Upper lobe of left lung (tissue), 6 donors: ENCODE data around the gene MAPRE3. TPM values are rescaled to one million over a fixed set of nuclear protein-coding genes. Genes with fewer than 3 reads are reported as not detected.

Experiments
- ATAC-seq, 2 donors: fragments of 200-7000 bp; cut with Tn5 transposase; one replicate each; pipeline ENCODE4 v1.9.1; 2022; ENCODE audit warnings: mild to moderate bottlenecking in 2 of 2, moderate library complexity in 2 of 2; ENCODE audit not compliant: low FRiP score in 2 of 2
- DNase-seq, 2 donors: peaks; one replicate each; pipeline ENCODE4 v3.0.0-alpha.2; 2019 to 2020
- H3K27ac ChIP-seq, 4 donors: fragments of 200-600 bp; sonication (generic); one replicate each; pipeline ENCODE4 v1.5.1; 2016 to 2019
- H3K27me3 ChIP-seq, 4 donors: fragments of 200-600 bp; sonication (generic); one replicate each; pipeline ENCODE4 v1.5.1; 2017 to 2019
- H3K36me3 ChIP-seq, 4 donors: fragments of 200-600 bp; sonication (generic); one replicate each; pipeline ENCODE4 v1.5.1; 2016 to 2019
- H3K4me1 ChIP-seq, 4 donors: fragments of 200-600 bp; sonication (generic); one replicate each; pipeline ENCODE4 v1.5.1; 2018 to 2019
- H3K4me3 ChIP-seq, 4 donors: fragments of 200-600 bp; sonication (generic); one replicate each; pipeline ENCODE4 v1.5.1; 2017 to 2019; ENCODE audit warnings: mild to moderate bottlenecking in 2 of 4, moderate library complexity in 1 of 4
- H3K9me3 ChIP-seq, 4 donors: fragments of 200-600 bp; sonication (generic); one replicate each; pipeline ENCODE4 v1.5.1; 2018 to 2019
- EP300 ChIP-seq, 4 donors: sonication (generic); formaldehyde crosslinking; IDR thresholded peaks; one replicate each; pipeline ENCODE4 v1.5.1; 2017; ENCODE audit warnings: antibody characterized with exemption in 4 of 4, control low read depth in 2 of 4
- POLR2A ChIP-seq, 4 donors: fragments of 450-650 bp; IDR thresholded peaks; one replicate each; pipeline ENCODE4 v1.5.1; 2016 to 2017; ENCODE audit warnings: antibody characterized with exemption in 4 of 4, mild to moderate bottlenecking in 2 of 4
- POLR2AphosphoS5 ChIP-seq, 2 donors: sonication (generic); formaldehyde crosslinking; IDR thresholded peaks; one replicate each; pipeline ENCODE4 v1.5.1; 2017; ENCODE audit warnings: antibody characterized with exemption in 2 of 2
- WGBS, 2 donors: methylation state at CpG; one replicate each; pipeline ENCODE4 v1.1.5; 2017 to 2018; 5-methylcytosine and 5-hydroxymethylcytosine counted together
- total RNA-seq, 6 donors: library from RNA; depleted of rRNA in 4 of 6; stranded (reverse); fragments of >200 nt in 4 of 6; gene quantifications; one replicate each; pipeline versions ENCODE4 v1.1.0 to v1.2.1, GENCODE V29; 2016 to 2021
- TF ChIP-seq, protein P1 (sequence below), 6 experiments: fragments of 450-650 bp in 4 of 6; fragments of 200-600 bp in 2 of 6; sonication (generic) in 2 of 6; IDR thresholded peaks; one replicate each; pipeline ENCODE4 v1.5.1; 2016 to 2019; ENCODE audit warnings: antibody characterized with exemption in 6 of 6
- donor health status: DM: no; HTN: no; CAD: no; lungs with moderate emphysema.
- donor health status: DM: no; HTN: yes; CAD: no; lungs with severe emphysema.

MAPRE3 gene
- total RNA-seq, 6 donors from 2014 or later: 13.5 to 61.8 (median 20.1) TPM

DNA sequence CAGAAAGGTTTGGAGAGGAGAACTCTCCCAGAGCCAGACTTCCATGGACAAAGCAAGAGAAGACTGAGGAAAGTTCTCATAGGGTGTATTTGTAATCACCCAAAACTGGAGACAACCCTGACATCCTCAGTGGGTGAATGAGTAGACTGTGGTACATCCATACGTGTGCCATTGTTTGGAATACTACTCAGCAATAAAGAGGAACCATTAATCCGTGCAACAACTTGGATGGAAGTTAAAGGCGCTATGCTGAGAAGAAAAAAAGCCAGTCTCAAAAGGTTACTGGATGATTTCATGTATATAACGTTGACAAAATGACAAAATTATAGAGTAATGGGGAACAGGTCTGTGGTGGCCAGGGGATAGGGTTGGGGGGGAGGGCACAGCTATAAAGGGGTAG, 38.2 kb downstream of the MAPRE3 start:
- TF ChIP-seq POLR2AphosphoS5 (IDR thresholded peaks at IDR 0.05): no peak
- no peak for TF ChIP-seq POLR2A (IDR thresholded peaks at IDR 0.05)
- TF ChIP-seq EP300 (IDR thresholded peaks at IDR 0.05): no peak
- TF ChIP-seq, protein P1, sequence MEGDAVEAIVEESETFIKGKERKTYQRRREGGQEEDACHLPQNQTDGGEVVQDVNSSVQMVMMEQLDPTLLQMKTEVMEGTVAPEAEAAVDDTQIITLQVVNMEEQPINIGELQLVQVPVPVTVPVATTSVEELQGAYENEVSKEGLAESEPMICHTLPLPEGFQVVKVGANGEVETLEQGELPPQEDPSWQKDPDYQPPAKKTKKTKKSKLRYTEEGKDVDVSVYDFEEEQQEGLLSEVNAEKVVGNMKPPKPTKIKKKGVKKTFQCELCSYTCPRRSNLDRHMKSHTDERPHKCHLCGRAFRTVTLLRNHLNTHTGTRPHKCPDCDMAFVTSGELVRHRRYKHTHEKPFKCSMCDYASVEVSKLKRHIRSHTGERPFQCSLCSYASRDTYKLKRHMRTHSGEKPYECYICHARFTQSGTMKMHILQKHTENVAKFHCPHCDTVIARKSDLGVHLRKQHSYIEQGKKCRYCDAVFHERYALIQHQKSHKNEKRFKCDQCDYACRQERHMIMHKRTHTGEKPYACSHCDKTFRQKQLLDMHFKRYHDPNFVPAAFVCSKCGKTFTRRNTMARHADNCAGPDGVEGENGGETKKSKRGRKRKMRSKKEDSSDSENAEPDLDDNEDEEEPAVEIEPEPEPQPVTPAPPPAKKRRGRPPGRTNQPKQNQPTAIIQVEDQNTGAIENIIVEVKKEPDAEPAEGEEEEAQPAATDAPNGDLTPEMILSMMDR (IDR thresholded peaks at IDR 0.05): no peak
- H3K4me1 ChIP-seq: peaks cover 0 to 3% (median 0%) of the 10 kb centered on the region in 4 donors
- DNase-seq: no peak
- H3K4me3 ChIP-seq: no peak overlapping the region
- 88 to 90% methylated on average over 4 of the region's 4 CpGs for WGBS, 2 donors
- H3K36me3 ChIP-seq: no peaks in the 10 kb centered on the region
- ATAC-seq: no peak
- H3K27me3 ChIP-seq: no peaks in the 10 kb centered on the region
- H3K27ac ChIP-seq: no peak overlapping the region
- H3K9me3 ChIP-seq: no peaks in the 10 kb centered on the region

DNA sequence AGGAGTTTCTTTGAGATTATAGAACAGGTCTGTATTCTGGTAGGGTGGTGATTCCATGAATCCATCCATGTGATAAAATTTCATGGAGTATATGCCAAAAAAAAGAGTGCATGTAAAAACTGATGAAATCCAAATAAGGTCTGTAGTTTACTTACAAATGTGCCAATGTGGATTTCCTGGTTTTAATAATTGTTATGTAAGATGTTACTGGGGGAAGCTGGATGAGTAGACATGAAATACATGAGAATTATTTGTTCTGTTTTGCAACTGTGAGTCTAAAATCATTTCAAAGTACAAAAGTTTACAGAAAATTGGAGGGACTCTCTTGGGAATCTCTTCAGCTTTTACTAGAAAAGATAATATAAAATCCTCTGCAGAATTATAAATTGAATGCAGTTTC, 38.6 kb downstream of the MAPRE3 start:
- no peaks in the 10 kb centered on the region for H3K9me3 ChIP-seq
- H3K4me3 ChIP-seq: no peak overlapping the region
- H3K36me3 ChIP-seq: no peaks in the 10 kb centered on the region
- H3K27me3 ChIP-seq: no peaks in the 10 kb centered on the region
- TF ChIP-seq EP300 (IDR thresholded peaks at IDR 0.05): no peak
- no peak for TF ChIP-seq POLR2A (IDR thresholded peaks at IDR 0.05)
- DNase-seq: no peak
- H3K27ac ChIP-seq: no peak overlapping the region
- no peak for ATAC-seq
- H3K4me1 ChIP-seq: peaks cover 0 to 3% (median 0%) of the 10 kb centered on the region in 4 donors

DNA sequence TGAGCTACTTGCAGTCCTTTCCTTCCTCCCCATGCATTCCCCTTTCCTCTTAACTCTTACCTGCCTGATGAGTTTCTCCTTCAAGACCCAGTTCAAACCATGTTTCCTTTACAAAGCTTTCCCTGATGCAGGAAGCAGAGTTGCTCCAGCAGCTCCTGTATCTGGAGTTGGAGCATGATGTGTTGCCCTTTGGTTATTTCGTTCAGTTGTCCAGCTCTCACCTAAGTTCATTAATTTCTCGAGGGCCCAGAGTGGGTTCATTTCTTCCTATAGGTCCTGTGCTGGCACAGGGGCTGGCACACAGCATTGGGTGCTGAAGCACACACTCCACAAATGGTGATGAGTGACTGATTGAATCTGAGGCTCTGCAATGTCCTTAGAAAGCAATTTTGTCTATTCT, 39.3 kb downstream of the MAPRE3 start:
- ATAC-seq: no peak
- Histone ChIP-seq H3K4me3 (no peak overlapping the region), H3K4me1 (peaks cover 0 to 3% (median 0%) of the 10 kb centered on the region in 4 donors), H3K9me3 (no peaks in the 10 kb centered on the region), H3K27me3 (no peaks in the 10 kb centered on the region), H3K36me3 (no peaks in the 10 kb centered on the region), H3K27ac (no peak overlapping the region)
- no peak for DNase-seq
- TF ChIP-seq POLR2AphosphoS5 (IDR thresholded peaks at IDR 0.05) (no peak), EP300 (IDR thresholded peaks at IDR 0.05) (no peak), POLR2A (IDR thresholded peaks at IDR 0.05) (no peak)
- TF ChIP-seq, protein P1 (IDR thresholded peaks at IDR 0.05): no peak
- 78 to 81% methylated on average over 2 of the region's 2 CpGs for WGBS, 2 donors

DNA sequence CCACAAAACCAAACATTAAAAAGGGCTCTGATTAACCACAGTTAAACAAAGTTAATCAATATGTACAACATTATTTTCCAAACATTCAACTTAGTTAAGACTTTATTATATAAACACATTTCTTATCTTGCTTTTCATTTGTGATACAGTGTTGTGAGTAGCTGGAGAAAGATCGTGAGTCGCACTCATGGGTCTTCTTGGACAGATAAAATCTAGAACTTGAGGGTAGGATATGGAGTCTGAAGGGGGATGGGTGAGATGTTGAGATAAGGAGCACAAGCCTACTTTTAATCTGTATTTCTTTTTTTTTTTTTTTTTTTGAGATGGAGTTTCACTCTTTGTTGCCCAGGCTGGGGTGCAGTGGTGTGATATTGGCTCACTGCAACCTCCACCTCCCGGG, 39.7 kb downstream of the MAPRE3 start:
- DNase-seq (no peak), ATAC-seq (no peak)
- Histone ChIP-seq H3K36me3 (no peaks in the 10 kb centered on the region), H3K9me3 (no peaks in the 10 kb centered on the region), H3K4me1 (peaks cover 0 to 3% (median 1%) of the 10 kb centered on the region in 4 donors), H3K4me3 (no peak overlapping the region), H3K27me3 (no peaks in the 10 kb centered on the region), H3K27ac (no peak overlapping the region)
- whole genome bisulfite sequencing, 2 donors: 61 to 71% methylated on average over 3 of the region's 3 CpGs
- TF ChIP-seq EP300 (IDR thresholded peaks at IDR 0.05) (no peak), POLR2A (IDR thresholded peaks at IDR 0.05) (no peak), POLR2AphosphoS5 (IDR thresholded peaks at IDR 0.05) (no peak)
- TF ChIP-seq, protein P1 (IDR thresholded peaks at IDR 0.05): no peak

DNA sequence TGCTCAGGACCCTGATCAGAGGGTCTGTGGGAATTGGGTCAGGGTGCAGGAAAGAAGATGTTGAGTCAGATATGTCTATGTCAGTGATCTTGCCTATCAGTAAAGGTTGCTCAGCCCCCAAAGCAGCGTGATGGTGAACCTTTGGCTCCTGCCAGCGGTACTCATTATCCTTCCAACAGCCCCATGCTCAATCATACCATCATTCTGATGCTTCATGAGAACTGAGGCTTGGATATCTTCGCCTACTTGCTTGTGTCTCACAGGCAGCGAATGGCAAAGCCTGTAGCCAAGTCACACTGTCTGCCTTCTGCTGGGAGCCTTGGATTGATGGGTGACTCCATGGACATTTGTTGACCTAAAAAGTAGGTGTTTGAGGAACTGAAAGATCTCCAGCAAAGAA, 43.3 kb downstream of the MAPRE3 start:
- ATAC-seq: no peak
- H3K36me3 ChIP-seq: no peaks in the 10 kb centered on the region
- H3K4me1 ChIP-seq: peaks cover 0 to 16% (median 6%) of the 10 kb centered on the region in 4 donors
- no peaks in the 10 kb centered on the region for H3K27me3 ChIP-seq
- H3K4me3 ChIP-seq: no peak overlapping the region
- DNase-seq: no peak
- no peak overlapping the region for H3K27ac ChIP-seq
- 97 to 98% methylated on average over 4 of the region's 4 CpGs for WGBS, 2 donors
- TF ChIP-seq POLR2A (IDR thresholded peaks at IDR 0.05) (no peak), POLR2AphosphoS5 (IDR thresholded peaks at IDR 0.05) (no peak), EP300 (IDR thresholded peaks at IDR 0.05) (no peak)
- TF ChIP-seq, protein P1 (IDR thresholded peaks at IDR 0.05): no peak
- H3K9me3 ChIP-seq: no peaks in the 10 kb centered on the region
